H1 (cell line): ENCODE measurements around the gene SCYL2. TPM values are rescaled to one million over a fixed set of nuclear protein-coding genes. Genes with fewer than 3 reads are reported as not detected.
A peak's percentile ranks its signal among the peaks of the same experiment; 100 is the strongest.

Experiments
- CBX8 ChIP-seq: fragments of 300-800, 300-1000 bp; sonication (generic); IDR thresholded peaks from 2 replicates; pipeline ENCODE4 v1.7.1; 2016; ENCODE audit warnings: low read depth, low read length, borderline replicate concordance
- CHD2 ChIP-seq: IDR thresholded peaks from 2 replicates; pipeline ENCODE4 v1.6.1; 2012; ENCODE audit warnings: low read length, improper control_type of control experiment
- HDAC6 ChIP-seq: IDR thresholded peaks from one replicate; pipeline ENCODE4 v1.7.1; 2012; ENCODE audit warnings: low read depth, mild to moderate bottlenecking, inconsistent platforms, low read length, moderate library complexity
- SAP30 ChIP-seq: fragments of 300-600 bp; sonication (generic); IDR thresholded peaks from 2 replicates; pipeline ENCODE4 v1.7.1; 2012; ENCODE audit warnings: low read length, moderate library complexity, mild to moderate bottlenecking, inconsistent platforms; ENCODE audit not compliant: insufficient read depth, insufficient replicate concordance
- SIN3A ChIP-seq, 2 experiments: IDR thresholded peaks in 1 of 2; conservative IDR thresholded peaks in 1 of 2; 2 replicates each; pipeline ENCODE4 v1.6.1; 2011 to 2012; ENCODE audit warnings: low read length in 2 of 2, improper control_type of control experiment in 1 of 2, low read depth in 1 of 2, mild to moderate bottlenecking in 1 of 2
- SIRT6 ChIP-seq: IDR thresholded peaks from one replicate; pipeline ENCODE4 v1.7.1; 2012; ENCODE audit warnings: low read length, inconsistent platforms
- SP1 ChIP-seq: IDR thresholded peaks from 2 replicates; pipeline ENCODE4 v1.6.1; 2011; ENCODE audit warnings: low read depth, low read length
- SP4 ChIP-seq: IDR thresholded peaks from 2 replicates; pipeline ENCODE4 v1.6.1; 2012; ENCODE audit warnings: low read length, inconsistent platforms
- polyA plus RNA-seq, 7 experiments: library from polyadenylated mRNA; depleted of rRNA in 3 of 7; stranded (reverse) in 5 of 7; unstranded in 2 of 7; fragments of >200 nt in 5 of 7; fragments of 200-250 nt in 2 of 7; gene quantifications; 1 replicate in 5 of 7; 2 replicates in 1 of 7; 4 replicates in 1 of 7; pipeline versions ENCODE4 v1.2.1 to v1.2.3, GENCODE V29; 2011 to 2013; ENCODE audit warnings: missing spikeins in 2 of 7, mixed read lengths in 2 of 7
- total RNA-seq: library from RNA; stranded (reverse); fragmentation: NEBNext Ultra II Directional; extraction: Animal tissue kit (Norgen Biotek cat#: 25700); gene quantifications from 2 replicates; pipeline ENCODE4 v1.2.1, GENCODE V29; 2021
- TF ChIP-seq, protein P1 (sequence below): fragments of 300-600 bp; sonication (generic); IDR thresholded peaks from 2 replicates; pipeline ENCODE4 v1.7.1; 2012; ENCODE audit warnings: low read length, moderate library complexity, mild to moderate bottlenecking, inconsistent platforms; ENCODE audit not compliant: insufficient replicate concordance

Gene SCYL2
- total and polyA plus RNA-seq, 2 of the 8 experiments (the other 6 are each of a cell fraction or from before 2014, with no cell fraction given), result 8.9 to 48.7 TPM

DNA sequence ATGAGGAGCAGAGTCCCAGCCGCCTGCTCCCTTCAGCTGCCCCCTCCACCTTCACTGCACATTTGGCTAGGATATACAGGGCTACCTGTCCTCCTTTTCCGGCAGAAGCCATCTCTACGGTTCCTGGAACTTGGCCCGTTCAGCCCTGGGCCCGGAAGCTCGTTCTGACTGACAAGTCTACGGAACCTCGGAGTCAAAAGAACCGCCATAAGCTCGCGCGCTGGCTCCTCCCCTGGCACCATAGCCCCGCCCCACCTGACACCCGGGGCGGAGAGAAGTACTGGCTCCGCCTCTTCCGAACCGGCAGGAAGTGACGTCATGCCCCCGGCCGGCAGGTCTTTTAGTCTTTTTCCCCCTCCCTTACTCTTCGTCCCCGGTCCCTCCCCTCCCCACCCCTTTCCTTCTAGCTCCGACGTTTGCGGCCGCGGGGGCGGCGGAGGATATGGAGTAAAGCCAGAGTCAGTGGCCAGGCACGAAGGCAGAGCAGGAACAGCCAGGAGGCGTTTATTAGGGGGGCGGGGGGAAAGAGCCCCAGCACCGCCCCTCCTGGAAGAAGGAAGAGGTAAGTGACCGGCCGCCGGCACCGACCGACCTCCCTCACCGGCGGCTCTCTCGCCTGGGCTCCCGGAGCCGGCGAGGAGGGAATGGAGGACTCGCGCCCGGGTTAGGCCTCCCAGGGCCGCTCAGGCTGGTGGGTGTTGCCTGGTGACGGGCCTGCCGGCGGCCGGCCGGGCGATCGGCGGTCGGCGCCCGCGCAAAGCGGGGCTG is at the start of gene SCYL2, which contains the start of gene DEPDC4 (continued):
- TF ChIP-seq, protein P1, sequence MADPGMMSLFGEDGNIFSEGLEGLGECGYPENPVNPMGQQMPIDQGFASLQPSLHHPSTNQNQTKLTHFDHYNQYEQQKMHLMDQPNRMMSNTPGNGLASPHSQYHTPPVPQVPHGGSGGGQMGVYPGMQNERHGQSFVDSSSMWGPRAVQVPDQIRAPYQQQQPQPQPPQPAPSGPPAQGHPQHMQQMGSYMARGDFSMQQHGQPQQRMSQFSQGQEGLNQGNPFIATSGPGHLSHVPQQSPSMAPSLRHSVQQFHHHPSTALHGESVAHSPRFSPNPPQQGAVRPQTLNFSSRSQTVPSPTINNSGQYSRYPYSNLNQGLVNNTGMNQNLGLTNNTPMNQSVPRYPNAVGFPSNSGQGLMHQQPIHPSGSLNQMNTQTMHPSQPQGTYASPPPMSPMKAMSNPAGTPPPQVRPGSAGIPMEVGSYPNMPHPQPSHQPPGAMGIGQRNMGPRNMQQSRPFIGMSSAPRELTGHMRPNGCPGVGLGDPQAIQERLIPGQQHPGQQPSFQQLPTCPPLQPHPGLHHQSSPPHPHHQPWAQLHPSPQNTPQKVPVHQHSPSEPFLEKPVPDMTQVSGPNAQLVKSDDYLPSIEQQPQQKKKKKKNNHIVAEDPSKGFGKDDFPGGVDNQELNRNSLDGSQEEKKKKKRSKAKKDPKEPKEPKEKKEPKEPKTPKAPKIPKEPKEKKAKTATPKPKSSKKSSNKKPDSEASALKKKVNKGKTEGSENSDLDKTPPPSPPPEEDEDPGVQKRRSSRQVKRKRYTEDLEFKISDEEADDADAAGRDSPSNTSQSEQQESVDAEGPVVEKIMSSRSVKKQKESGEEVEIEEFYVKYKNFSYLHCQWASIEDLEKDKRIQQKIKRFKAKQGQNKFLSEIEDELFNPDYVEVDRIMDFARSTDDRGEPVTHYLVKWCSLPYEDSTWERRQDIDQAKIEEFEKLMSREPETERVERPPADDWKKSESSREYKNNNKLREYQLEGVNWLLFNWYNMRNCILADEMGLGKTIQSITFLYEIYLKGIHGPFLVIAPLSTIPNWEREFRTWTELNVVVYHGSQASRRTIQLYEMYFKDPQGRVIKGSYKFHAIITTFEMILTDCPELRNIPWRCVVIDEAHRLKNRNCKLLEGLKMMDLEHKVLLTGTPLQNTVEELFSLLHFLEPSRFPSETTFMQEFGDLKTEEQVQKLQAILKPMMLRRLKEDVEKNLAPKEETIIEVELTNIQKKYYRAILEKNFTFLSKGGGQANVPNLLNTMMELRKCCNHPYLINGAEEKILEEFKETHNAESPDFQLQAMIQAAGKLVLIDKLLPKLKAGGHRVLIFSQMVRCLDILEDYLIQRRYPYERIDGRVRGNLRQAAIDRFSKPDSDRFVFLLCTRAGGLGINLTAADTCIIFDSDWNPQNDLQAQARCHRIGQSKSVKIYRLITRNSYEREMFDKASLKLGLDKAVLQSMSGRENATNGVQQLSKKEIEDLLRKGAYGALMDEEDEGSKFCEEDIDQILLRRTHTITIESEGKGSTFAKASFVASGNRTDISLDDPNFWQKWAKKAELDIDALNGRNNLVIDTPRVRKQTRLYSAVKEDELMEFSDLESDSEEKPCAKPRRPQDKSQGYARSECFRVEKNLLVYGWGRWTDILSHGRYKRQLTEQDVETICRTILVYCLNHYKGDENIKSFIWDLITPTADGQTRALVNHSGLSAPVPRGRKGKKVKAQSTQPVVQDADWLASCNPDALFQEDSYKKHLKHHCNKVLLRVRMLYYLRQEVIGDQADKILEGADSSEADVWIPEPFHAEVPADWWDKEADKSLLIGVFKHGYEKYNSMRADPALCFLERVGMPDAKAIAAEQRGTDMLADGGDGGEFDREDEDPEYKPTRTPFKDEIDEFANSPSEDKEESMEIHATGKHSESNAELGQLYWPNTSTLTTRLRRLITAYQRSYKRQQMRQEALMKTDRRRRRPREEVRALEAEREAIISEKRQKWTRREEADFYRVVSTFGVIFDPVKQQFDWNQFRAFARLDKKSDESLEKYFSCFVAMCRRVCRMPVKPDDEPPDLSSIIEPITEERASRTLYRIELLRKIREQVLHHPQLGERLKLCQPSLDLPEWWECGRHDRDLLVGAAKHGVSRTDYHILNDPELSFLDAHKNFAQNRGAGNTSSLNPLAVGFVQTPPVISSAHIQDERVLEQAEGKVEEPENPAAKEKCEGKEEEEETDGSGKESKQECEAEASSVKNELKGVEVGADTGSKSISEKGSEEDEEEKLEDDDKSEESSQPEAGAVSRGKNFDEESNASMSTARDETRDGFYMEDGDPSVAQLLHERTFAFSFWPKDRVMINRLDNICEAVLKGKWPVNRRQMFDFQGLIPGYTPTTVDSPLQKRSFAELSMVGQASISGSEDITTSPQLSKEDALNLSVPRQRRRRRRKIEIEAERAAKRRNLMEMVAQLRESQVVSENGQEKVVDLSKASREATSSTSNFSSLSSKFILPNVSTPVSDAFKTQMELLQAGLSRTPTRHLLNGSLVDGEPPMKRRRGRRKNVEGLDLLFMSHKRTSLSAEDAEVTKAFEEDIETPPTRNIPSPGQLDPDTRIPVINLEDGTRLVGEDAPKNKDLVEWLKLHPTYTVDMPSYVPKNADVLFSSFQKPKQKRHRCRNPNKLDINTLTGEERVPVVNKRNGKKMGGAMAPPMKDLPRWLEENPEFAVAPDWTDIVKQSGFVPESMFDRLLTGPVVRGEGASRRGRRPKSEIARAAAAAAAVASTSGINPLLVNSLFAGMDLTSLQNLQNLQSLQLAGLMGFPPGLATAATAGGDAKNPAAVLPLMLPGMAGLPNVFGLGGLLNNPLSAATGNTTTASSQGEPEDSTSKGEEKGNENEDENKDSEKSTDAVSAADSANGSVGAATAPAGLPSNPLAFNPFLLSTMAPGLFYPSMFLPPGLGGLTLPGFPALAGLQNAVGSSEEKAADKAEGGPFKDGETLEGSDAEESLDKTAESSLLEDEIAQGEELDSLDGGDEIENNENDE, result no peak
- TF ChIP-seq SIN3A (conservative IDR thresholded peaks at IDR 0.05 in 1 of 2, IDR thresholded peaks at IDR 0.05 in 1 of 2; ENCODE audit: low read depth in 1 of 2, low read length in 2 of 2) (peak in 1 of 2 experiments; percentile 82; a peak in 2 of 4 replicates), SP1 (no peak), CHD2 (0 out of 2 replicates have a peak, but pooled peaks have one; percentile 14), SAP30 (no peak), CBX8 (no peak), SP4 (no peak; the same call in 1 of the 2 replicates), SIRT6 (no peak), HDAC6 (no peak)
